Uterus (tissue), 2 donors: ENCODE results near the gene SPSB2.

Experiments
- POLR2A ChIP-seq, 2 donors: fragments of 450-650 bp; IDR thresholded peaks; one replicate each; pipeline ENCODE4 v1.6.1; 2016; ENCODE audit warnings: antibody characterized with exemption in 2 of 2, mild to moderate bottlenecking in 1 of 2, moderate library complexity in 1 of 2
- TF ChIP-seq, protein P1 (sequence below), 4 experiments: fragments of 200-600 bp in 2 of 4; fragments of 450-650 bp in 2 of 4; sonication (generic) in 2 of 4; IDR thresholded peaks; one replicate each; pipeline ENCODE4 v1.5.1; 2016 to 2019; ENCODE audit warnings: antibody characterized with exemption in 4 of 4, mild to moderate bottlenecking in 2 of 4, moderate library complexity in 1 of 4

DNA sequence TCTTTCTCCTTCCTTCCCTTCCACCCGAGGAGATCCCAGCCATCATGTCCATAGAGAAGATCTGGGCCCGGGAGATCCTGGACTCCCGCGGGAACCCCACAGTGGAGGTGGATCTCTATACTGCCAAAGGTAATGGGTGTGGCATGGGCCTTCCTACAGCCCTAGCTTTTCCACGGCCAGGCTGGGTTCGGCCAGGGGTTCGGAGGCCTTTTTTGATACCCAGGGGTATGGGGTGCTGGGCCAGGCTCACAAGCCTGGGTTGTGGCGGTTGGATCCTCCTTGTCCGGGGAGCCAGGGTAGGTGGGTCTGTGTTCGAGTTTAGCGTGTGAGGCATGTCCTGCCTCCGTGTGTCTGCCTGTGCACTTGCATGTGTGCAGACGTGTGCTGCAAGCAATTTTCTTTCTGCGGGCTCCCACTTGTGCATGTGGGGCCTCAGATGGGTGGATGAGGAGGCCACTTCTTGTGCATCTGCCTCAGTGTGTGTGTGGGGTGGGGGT is 42.7 kb upstream of the SPSB2 start:
- TF ChIP-seq, protein P1, sequence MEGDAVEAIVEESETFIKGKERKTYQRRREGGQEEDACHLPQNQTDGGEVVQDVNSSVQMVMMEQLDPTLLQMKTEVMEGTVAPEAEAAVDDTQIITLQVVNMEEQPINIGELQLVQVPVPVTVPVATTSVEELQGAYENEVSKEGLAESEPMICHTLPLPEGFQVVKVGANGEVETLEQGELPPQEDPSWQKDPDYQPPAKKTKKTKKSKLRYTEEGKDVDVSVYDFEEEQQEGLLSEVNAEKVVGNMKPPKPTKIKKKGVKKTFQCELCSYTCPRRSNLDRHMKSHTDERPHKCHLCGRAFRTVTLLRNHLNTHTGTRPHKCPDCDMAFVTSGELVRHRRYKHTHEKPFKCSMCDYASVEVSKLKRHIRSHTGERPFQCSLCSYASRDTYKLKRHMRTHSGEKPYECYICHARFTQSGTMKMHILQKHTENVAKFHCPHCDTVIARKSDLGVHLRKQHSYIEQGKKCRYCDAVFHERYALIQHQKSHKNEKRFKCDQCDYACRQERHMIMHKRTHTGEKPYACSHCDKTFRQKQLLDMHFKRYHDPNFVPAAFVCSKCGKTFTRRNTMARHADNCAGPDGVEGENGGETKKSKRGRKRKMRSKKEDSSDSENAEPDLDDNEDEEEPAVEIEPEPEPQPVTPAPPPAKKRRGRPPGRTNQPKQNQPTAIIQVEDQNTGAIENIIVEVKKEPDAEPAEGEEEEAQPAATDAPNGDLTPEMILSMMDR (IDR thresholded peaks at IDR 0.05) = no peak
- TF ChIP-seq POLR2A (IDR thresholded peaks at IDR 0.05) = no peak
